ENCODE measurements around the gene MYH9. TPM values are rescaled to one million over a fixed set of nuclear protein-coding genes. Genes with fewer than 3 reads are reported as not detected.

Gene MYH9
- total RNA-seq, 4 donors from 2014 or later, result 337 to 553 (median 433) TPM

DNA sequence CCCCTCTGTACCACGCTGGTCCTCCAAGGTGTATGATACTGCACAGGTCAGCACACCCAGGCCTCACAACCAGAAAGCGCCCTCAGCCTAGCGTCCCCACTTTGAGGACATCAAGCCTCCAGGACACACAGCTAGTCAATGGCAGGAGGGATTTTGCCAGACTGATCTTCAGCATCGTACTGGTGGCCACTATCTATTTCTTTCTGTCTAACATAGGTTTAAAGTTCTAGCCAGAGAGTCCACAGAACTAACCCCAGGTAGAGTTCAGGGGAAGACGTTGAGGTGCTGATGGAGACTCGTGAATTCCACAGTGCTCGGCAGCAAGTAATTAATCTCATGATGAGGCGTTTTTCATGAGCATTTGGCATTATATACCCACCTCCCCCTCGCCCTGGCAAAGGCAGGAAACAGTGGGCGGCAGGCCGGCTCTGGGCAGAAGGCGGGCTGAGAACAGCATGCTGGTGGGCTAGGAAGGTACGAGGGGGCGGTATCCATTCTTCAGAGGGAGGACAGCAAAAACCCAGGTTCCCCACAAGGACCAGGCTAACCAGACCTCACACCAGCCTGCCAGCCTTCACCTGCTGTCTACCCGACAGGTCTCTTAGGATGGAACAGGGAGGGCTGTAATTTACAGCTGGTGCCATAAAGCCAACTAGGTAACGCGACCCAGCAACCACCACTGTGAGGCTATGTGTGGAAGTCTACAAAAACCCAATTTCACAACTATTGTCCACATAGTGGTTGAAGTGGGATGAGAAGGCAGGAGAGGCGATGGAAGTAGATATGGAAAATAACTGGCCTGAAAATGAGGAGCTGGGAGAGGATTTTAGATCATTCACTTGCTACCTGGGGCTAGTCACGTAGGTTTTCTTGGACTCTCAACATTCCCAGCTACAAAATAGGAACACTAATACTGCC lies 18.5 kb downstream of the MYH9 start:
- Histone ChIP-seq H3K9me3 (no peaks in the 10 kb centered on the region), H3K27me3 (no peaks in the 10 kb centered on the region), H3K27ac (peak overlapping the region; percentile 69 to 100 (median 98)), H3K4me3 (peak overlapping the region in 2 of 4 donors; percentile 23 to 27), H3K36me3 (no peaks in the 10 kb centered on the region), H3K4me1 (peaks cover 44 to 100% (median 87%) of the 10 kb centered on the region in 4 donors)
- DNase-seq, result no peak
- TF ChIP-seq, protein P1, sequence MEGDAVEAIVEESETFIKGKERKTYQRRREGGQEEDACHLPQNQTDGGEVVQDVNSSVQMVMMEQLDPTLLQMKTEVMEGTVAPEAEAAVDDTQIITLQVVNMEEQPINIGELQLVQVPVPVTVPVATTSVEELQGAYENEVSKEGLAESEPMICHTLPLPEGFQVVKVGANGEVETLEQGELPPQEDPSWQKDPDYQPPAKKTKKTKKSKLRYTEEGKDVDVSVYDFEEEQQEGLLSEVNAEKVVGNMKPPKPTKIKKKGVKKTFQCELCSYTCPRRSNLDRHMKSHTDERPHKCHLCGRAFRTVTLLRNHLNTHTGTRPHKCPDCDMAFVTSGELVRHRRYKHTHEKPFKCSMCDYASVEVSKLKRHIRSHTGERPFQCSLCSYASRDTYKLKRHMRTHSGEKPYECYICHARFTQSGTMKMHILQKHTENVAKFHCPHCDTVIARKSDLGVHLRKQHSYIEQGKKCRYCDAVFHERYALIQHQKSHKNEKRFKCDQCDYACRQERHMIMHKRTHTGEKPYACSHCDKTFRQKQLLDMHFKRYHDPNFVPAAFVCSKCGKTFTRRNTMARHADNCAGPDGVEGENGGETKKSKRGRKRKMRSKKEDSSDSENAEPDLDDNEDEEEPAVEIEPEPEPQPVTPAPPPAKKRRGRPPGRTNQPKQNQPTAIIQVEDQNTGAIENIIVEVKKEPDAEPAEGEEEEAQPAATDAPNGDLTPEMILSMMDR (IDR thresholded peaks at IDR 0.05), result no peak
- no peak for TF ChIP-seq POLR2A (IDR thresholded peaks at IDR 0.05)

DNA sequence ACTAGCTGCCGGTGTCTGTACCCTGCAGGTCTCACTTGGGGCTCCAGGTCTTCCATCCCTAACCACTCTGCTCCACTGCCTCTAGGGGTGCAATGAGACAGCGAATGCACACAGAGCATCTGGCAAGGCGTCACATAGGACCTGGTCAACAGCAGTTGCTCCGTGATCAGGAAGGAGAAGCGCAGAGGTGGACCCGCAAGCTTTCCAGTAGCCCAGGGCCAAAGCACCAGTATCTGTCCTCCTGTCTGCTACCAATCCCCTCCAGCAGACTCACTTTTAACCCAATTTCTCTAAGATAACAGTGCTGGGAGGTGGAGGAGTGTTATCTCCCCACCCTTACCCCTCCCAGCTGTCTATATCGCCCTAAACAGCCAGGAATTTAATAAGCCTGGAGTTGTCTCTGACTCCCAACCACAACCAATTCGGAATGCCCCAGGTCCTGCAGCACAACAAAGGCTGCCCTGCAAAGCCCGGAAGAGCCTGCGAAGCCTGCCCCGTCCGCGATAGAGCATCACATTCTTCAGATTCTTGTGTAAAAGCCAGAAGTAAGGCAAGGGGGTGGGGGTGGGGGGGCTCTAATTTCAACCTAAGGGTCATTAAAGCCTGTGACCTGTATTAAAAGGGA lies 19.3 kb downstream of the MYH9 start:
- H3K4me3 ChIP-seq, result peak overlapping the region in 3 of 4 donors; percentile 14 to 27 (median 23)
- DNase-seq, result peak in 1 of 3 donors; percentile 66
- H3K27ac ChIP-seq, result peak overlapping the region; percentile 69 to 100 (median 98)
- H3K27me3 ChIP-seq, result no peaks in the 10 kb centered on the region
- H3K36me3 ChIP-seq, result no peaks in the 10 kb centered on the region
- no peaks in the 10 kb centered on the region for H3K9me3 ChIP-seq
- TF ChIP-seq POLR2A (IDR thresholded peaks at IDR 0.05), result no peak
- TF ChIP-seq, protein P1 (IDR thresholded peaks at IDR 0.05), result peak in 4 of 6 experiments; percentile 5 to 56 (median 38)
- H3K4me1 ChIP-seq, result peaks cover 44 to 100% (median 87%) of the 10 kb centered on the region in 4 donors

DNA sequence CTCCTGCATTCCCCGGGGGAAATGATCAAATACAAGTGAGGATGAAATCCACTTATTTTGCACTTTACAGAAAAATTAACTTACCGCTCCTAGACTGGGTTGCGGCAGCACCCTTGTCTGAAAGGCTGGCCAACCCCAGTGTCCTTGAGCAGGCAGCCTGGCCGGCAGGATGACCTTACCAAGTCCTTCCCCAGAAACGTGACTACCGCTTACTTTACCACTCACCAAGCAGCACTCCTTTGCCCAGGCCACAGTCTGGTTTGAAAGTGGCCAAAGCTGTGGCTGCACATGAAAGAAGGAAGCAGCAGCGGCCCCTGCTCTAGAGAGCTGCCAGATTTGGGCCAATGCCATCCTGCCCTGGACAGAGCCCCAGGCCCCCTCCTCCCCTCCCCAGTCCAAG lies 20.3 kb downstream of the MYH9 start:
- no peaks in the 10 kb centered on the region for H3K36me3 ChIP-seq
- no peak for DNase-seq
- TF ChIP-seq, protein P1 (IDR thresholded peaks at IDR 0.05), result no peak
- no peak for TF ChIP-seq POLR2A (IDR thresholded peaks at IDR 0.05)
- no peaks in the 10 kb centered on the region for H3K27me3 ChIP-seq
- no peak overlapping the region for H3K4me3 ChIP-seq
- peaks cover 50 to 100% (median 86%) of the 10 kb centered on the region in 4 donors for H3K4me1 ChIP-seq
- no peaks in the 10 kb centered on the region for H3K9me3 ChIP-seq
- peak overlapping the region in 3 of 4 donors; percentile 97 to 100 (median 99) for H3K27ac ChIP-seq

DNA sequence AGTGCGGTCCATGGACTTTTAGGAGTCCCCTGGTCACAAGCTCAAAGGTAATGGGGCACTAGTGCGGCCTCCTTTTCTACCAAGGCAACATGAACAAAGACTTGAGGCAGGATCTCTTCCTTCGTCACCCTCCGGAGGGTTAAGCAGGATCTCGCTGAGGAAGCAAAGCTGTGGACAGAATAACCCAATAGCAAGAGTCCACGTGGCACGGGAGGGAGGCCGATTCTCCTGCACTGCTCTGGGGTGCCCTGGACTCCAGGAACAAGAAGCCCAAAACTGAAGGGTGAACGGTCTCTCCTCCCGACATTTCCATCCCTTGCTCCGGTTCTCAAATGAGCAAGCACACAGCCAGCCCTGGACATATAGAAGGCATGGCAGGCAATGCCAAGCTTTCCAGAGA lies 20.7 kb downstream of the MYH9 start:
- Histone ChIP-seq H3K36me3 (no peaks in the 10 kb centered on the region), H3K9me3 (no peaks in the 10 kb centered on the region), H3K4me3 (no peak overlapping the region), H3K27me3 (no peaks in the 10 kb centered on the region), H3K27ac (peak overlapping the region; percentile 67 to 100 (median 98)), H3K4me1 (peaks cover 50 to 100% (median 88%) of the 10 kb centered on the region in 4 donors)
- no peak for TF ChIP-seq POLR2A (IDR thresholded peaks at IDR 0.05)
- TF ChIP-seq, protein P1 (IDR thresholded peaks at IDR 0.05), result no peak
- DNase-seq, result no peak

DNA sequence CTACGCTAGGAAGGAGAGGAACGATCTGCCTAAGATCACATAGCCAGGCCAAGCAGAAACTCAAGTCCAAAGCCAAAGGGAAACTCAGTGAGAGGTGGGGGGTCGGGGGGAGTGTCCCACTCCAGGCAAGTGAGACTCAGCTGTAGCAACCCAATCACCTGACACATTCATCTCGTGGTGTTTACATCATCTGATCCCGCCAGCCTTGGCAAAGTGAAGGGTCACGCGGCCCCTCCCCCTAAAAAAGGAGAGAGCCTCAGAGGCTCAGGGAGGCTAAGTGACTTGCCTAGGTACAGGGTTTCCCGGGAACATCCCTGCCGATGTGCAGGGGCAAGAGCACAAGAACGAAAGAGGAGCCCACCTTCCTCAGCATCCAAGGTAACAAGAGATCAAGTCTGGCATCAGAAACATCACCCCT lies 21.5 kb downstream of the MYH9 start:
- Histone ChIP-seq H3K27me3 (no peaks in the 10 kb centered on the region), H3K9me3 (no peaks in the 10 kb centered on the region), H3K4me1 (peaks cover 54 to 100% (median 86%) of the 10 kb centered on the region in 4 donors), H3K27ac (peak overlapping the region; percentile 67 to 100 (median 98)), H3K4me3 (no peak overlapping the region), H3K36me3 (no peaks in the 10 kb centered on the region)
- TF ChIP-seq POLR2A (IDR thresholded peaks at IDR 0.05), result no peak
- TF ChIP-seq, protein P1 (IDR thresholded peaks at IDR 0.05), result no peak
- DNase-seq, result no peak

All from Peyer's patch (tissue), 4 donors.